Esophagus muscularis mucosa (tissue), 4 donors: ENCODE results near the gene GDF11.

ENCODE experiments used
- EP300 ChIP-seq: sonication (generic); formaldehyde crosslinking; IDR thresholded peaks from one replicate; pipeline ENCODE4 v1.6.1; 2017; ENCODE audit warnings: antibody characterized with exemption
- POLR2A ChIP-seq: fragments of 450-650 bp; IDR thresholded peaks from one replicate; pipeline ENCODE4 v1.6.1; 2017; ENCODE audit warnings: antibody characterized with exemption, moderate library complexity, mild to moderate bottlenecking, low read depth
- POLR2AphosphoS5 ChIP-seq, 2 donors: sonication (generic); formaldehyde crosslinking; IDR thresholded peaks; one replicate each; pipeline ENCODE4 v1.6.1; 2017; ENCODE audit warnings: antibody characterized with exemption in 2 of 2
- TF ChIP-seq, protein P1 (sequence below), 3 experiments: fragments of 200-600 bp in 2 of 3; fragments of 450-650 bp in 1 of 3; sonication (generic) in 2 of 3; IDR thresholded peaks; one replicate each; pipeline ENCODE4 v1.5.1; 2017 to 2019; ENCODE audit warnings: antibody characterized with exemption in 3 of 3, mild to moderate bottlenecking in 2 of 3, moderate library complexity in 1 of 3

GRCh38 chr12:55777856-55778255 is 34.9 kb downstream of the GDF11 start:
- TF ChIP-seq, protein P1, sequence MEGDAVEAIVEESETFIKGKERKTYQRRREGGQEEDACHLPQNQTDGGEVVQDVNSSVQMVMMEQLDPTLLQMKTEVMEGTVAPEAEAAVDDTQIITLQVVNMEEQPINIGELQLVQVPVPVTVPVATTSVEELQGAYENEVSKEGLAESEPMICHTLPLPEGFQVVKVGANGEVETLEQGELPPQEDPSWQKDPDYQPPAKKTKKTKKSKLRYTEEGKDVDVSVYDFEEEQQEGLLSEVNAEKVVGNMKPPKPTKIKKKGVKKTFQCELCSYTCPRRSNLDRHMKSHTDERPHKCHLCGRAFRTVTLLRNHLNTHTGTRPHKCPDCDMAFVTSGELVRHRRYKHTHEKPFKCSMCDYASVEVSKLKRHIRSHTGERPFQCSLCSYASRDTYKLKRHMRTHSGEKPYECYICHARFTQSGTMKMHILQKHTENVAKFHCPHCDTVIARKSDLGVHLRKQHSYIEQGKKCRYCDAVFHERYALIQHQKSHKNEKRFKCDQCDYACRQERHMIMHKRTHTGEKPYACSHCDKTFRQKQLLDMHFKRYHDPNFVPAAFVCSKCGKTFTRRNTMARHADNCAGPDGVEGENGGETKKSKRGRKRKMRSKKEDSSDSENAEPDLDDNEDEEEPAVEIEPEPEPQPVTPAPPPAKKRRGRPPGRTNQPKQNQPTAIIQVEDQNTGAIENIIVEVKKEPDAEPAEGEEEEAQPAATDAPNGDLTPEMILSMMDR (IDR thresholded peaks at IDR 0.05), result no peak
- TF ChIP-seq POLR2A, result no peak
- TF ChIP-seq POLR2AphosphoS5 (IDR thresholded peaks at IDR 0.05), result no peak
- TF ChIP-seq EP300, result no peak
